ENCODE results near the gene ADGRV1.

- no peak for TF ChIP-seq POLR2A (IDR thresholded peaks at IDR 0.05)
- no peak for TF ChIP-seq CTCF (IDR thresholded peaks at IDR 0.05)
Observed at GRCh38 chr5:90739567-90739966, 181.0 kb downstream of the ADGRV1 start.
